ENCODE results near the gene BCAN. TPM values are rescaled to one million over a fixed set of nuclear protein-coding genes. Genes with fewer than 3 reads are reported as not detected.

Gene BCAN
- total RNA-seq, 2 donors from 2014 or later: not detected

DNA sequence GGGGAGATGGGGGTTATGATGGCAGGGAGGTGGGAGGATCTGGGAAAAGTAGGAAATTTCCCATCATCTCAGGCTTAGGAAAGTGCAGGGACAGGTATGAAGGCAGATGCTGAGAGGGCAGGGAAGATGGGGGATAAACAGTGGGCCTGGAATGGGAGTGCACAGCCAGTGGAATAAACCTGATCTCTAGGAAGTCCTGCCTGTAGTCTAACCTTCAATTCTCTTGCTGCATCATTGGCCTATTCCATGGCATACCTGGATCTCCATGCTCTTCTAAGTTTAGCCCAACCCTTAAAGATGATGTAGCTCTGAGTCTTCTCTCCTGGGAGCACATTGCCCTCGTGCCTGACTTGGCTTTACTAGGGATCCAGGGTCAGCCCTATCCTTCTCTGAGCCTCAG, 2.7 kb downstream of the BCAN start:
- Mint-ChIP-seq H3K4me1 (peaks cover 11% of the 10 kb centered on the region), H3K27ac (no peak overlapping the region), H3K36me3 (ENCODE audit: low read depth) (peaks cover 4% of the 10 kb centered on the region), H3K27me3 (peaks cover 63% of the 10 kb centered on the region), H3K4me3 (no peak overlapping the region), H3K9me3 (no peaks in the 10 kb centered on the region)
- ATAC-seq (replicated peaks): no peak

DNA sequence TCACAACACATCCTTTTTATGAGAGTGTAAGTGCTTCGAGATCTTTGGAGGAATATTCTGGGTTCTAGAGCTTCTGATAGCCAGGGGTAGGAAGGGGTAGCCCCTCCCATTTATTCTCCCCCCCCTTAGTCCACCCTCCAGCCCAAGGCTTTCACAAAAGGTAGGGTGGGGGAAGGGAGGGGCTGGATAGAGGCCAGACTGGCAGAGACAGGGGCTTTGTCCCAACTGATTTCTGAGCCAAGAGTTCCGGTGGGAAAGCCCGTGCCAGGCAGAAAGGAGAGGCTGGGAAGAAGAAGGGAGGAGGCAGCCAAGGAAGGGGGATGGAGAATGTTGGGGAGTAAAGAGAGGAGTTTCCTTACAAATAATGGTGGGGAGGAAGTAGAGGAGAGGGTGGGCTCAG, 3.1 kb downstream of the BCAN start:
- no peak overlapping the region for H3K27ac Mint-ChIP-seq
- peaks cover 4% of the 10 kb centered on the region for H3K36me3 Mint-ChIP-seq (ENCODE audit: low read depth)
- peaks cover 60% of the 10 kb centered on the region for H3K27me3 Mint-ChIP-seq
- H3K9me3 Mint-ChIP-seq: no peaks in the 10 kb centered on the region
- no peak overlapping the region for H3K4me3 Mint-ChIP-seq
- peaks cover 11% of the 10 kb centered on the region for H3K4me1 Mint-ChIP-seq
- ATAC-seq (replicated peaks): no peak

DNA sequence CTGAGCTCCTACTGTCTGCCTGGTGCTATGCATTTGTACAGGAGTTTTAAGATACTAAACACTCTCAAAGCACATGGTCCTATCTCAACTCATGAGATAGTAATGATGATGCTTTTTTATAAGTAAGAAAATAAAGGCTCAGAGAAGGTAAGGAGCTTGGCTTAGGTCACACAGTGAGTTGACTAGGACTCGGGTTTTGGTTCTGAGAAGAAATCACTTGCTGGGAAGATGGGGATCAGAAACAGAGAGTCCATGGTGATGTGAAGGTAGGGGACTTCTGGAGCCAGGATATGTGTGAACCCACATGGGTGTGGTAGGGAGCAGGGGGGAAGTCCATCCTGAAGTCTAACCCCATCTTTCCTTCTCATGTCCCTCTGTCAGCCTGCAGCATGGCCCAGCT, 3.7 kb downstream of the BCAN start:
- peaks cover 4% of the 10 kb centered on the region for H3K36me3 Mint-ChIP-seq (ENCODE audit: low read depth)
- H3K4me1 Mint-ChIP-seq: peaks cover 11% of the 10 kb centered on the region
- no peaks in the 10 kb centered on the region for H3K9me3 Mint-ChIP-seq
- no peak overlapping the region for H3K27ac Mint-ChIP-seq
- H3K4me3 Mint-ChIP-seq: no peak overlapping the region
- ATAC-seq (replicated peaks): no peak
- peaks cover 59% of the 10 kb centered on the region for H3K27me3 Mint-ChIP-seq

DNA sequence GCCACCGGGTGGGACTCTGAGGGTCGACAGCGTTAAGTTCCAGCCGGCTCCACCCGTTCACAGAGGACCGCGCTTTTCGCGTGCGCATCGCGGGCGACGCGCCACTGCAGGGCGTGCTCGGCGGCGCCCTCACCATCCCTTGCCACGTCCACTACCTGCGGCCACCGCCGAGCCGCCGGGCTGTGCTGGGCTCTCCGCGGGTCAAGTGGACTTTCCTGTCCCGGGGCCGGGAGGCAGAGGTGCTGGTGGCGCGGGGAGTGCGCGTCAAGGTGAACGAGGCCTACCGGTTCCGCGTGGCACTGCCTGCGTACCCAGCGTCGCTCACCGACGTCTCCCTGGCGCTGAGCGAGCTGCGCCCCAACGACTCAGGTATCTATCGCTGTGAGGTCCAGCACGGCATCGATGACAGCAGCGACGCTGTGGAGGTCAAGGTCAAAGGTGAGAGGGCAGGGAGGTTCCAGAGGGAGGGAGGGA, 4.9 kb downstream of the BCAN start:
- no peak for ATAC-seq (replicated peaks)
- H3K4me1 Mint-ChIP-seq: peaks cover 7% of the 10 kb centered on the region
- H3K9me3 Mint-ChIP-seq: no peaks in the 10 kb centered on the region
- H3K27me3 Mint-ChIP-seq: peaks cover 54% of the 10 kb centered on the region
- H3K36me3 Mint-ChIP-seq (ENCODE audit: low read depth): peaks cover 4% of the 10 kb centered on the region
- H3K27ac Mint-ChIP-seq: no peak overlapping the region
- no peak overlapping the region for H3K4me3 Mint-ChIP-seq

DNA sequence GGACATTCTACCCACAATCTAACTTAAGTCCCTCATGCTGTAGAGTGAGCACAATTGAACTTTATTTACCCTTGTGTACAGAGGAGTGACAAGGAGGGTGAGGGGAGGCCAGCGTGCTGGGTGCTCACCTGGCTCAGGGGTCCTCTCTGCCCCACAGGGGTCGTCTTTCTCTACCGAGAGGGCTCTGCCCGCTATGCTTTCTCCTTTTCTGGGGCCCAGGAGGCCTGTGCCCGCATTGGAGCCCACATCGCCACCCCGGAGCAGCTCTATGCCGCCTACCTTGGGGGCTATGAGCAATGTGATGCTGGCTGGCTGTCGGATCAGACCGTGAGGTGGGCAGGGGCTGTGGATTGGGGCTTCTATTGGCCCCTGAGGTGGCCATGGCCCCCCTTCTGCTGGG, 5.4 kb downstream of the BCAN start:
- H3K27me3 Mint-ChIP-seq: peaks cover 57% of the 10 kb centered on the region
- no peaks in the 10 kb centered on the region for H3K9me3 Mint-ChIP-seq
- peaks cover 4% of the 10 kb centered on the region for H3K36me3 Mint-ChIP-seq (ENCODE audit: low read depth)
- H3K27ac Mint-ChIP-seq: no peak overlapping the region
- peaks cover 7% of the 10 kb centered on the region for H3K4me1 Mint-ChIP-seq
- H3K4me3 Mint-ChIP-seq: no peak overlapping the region
- ATAC-seq (replicated peaks): no peak

DNA sequence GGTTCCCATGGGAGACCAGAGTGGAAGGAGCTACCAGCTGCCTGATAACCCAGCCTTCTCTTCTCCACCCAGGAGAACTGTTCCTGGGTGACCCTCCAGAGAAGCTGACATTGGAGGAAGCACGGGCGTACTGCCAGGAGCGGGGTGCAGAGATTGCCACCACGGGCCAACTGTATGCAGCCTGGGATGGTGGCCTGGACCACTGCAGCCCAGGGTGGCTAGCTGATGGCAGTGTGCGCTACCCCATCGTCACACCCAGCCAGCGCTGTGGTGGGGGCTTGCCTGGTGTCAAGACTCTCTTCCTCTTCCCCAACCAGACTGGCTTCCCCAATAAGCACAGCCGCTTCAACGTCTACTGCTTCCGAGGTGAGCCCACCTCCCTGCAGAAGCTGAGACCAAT, 6.6 kb downstream of the BCAN start:
- Mint-ChIP-seq H3K4me3 (no peak overlapping the region), H3K27ac (no peak overlapping the region), H3K9me3 (no peaks in the 10 kb centered on the region), H3K36me3 (ENCODE audit: low read depth) (no peaks in the 10 kb centered on the region), H3K4me1 (peaks cover 5% of the 10 kb centered on the region), H3K27me3 (peaks cover 57% of the 10 kb centered on the region)
- no peak for ATAC-seq (replicated peaks)

DNA sequence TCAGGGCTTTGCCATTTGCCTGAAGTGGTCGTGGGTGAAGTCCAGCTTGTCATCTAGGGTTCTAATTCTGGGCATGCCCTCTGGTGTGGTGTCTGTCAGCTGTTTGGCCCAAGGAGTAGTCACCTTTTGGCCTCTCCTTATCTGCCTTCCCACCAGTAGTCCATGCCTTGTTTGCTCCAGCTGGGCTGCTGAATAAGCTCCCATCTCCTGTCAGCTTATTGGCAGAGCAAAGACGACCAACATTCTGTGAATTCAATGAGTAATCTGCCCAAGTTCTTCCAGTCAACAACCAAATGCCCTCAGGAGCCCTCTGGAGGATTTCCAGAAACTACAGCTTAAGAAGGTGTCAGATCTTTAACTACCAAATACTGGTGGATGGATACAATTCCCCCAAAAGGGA, 7.0 kb downstream of the BCAN start:
- Mint-ChIP-seq H3K27me3 (peaks cover 58% of the 10 kb centered on the region), H3K9me3 (no peaks in the 10 kb centered on the region), H3K4me3 (no peak overlapping the region), H3K4me1 (peaks cover under 1% of the 10 kb centered on the region), H3K27ac (no peak overlapping the region), H3K36me3 (ENCODE audit: low read depth) (no peaks in the 10 kb centered on the region)
- ATAC-seq (replicated peaks): no peak

DNA sequence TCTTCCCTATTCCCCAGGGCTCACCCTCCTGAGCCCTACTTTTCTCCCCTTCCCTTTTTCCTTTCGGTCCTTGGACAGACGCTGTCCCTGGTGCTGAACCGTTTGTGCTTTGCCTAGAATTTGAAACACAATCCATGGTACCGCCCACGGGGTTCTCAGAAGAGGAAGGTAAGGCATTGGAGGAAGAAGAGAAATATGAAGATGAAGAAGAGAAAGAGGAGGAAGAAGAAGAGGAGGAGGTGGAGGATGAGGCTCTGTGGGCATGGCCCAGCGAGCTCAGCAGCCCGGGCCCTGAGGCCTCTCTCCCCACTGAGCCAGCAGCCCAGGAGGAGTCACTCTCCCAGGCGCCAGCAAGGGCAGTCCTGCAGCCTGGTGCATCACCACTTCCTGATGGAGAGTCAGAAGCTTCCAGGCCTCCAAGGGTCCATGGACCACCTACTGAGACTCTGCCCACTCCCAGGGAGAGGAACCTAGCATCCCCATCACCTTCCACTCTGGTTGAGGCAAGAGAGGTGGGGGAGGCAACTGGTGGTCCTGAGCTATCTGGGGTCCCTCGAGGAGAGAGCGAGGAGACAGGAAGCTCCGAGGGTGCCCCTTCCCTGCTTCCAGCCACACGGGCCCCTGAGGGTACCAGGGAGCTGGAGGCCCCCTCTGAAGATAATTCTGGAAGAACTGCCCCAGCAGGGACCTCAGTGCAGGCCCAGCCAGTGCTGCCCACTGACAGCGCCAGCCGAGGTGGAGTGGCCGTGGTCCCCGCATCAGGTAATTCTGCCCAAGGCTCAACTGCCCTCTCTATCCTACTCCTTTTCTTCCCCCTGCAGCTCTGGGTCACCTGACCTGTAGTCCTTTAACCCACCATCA, 10.4 kb downstream of the BCAN start:
- H3K4me1 Mint-ChIP-seq: peaks cover 6% of the 10 kb centered on the region
- H3K9me3 Mint-ChIP-seq: no peaks in the 10 kb centered on the region
- H3K27ac Mint-ChIP-seq: no peak overlapping the region
- no peaks in the 10 kb centered on the region for H3K36me3 Mint-ChIP-seq (ENCODE audit: low read depth)
- no peak overlapping the region for H3K4me3 Mint-ChIP-seq
- no peak for ATAC-seq (replicated peaks)
- H3K27me3 Mint-ChIP-seq: peaks cover 65% of the 10 kb centered on the region

DNA sequence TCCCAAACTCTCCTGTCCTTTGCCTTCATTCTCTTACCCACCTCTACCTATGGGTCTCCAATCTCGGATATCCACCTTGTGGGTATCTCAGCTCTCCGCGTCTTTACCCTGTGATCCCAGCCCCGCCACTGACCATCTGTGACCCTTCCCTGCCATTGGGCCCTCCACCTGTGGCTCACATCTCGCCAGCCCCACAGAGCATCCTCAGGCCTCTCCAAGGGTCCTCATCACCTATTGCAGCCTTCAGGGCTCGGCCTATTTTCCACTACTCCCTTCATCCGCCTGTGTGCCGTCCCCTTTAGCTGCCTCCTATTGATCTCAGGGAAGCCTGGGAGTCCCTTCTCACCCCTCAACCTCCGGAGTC, 11.1 kb downstream of the BCAN start:
- Mint-ChIP-seq H3K4me1 (peaks cover 11% of the 10 kb centered on the region), H3K4me3 (no peak overlapping the region), H3K27me3 (peaks cover 63% of the 10 kb centered on the region), H3K36me3 (ENCODE audit: low read depth) (no peaks in the 10 kb centered on the region), H3K9me3 (no peaks in the 10 kb centered on the region), H3K27ac (no peak overlapping the region)
- ATAC-seq (replicated peaks): no peak

DNA sequence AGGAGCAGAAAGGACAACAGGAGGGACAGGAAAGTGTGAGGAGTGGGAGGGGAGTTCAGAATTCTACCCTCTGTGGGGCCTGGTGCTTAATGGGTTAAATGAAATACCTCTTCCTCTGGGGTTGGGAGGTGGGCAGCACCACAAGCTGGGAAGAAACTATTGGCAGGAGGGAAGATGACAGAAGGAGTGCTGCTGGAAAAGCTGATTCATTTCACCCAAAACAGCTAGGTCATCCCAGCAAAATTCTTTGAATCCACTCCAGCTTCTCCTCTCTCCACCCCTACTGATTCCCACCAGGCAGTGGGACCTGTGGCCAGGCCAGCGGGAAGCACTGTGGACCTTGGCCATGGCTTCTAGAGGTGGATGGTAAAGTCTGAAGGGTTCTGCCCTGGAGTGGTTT, 12.8 kb downstream of the BCAN start:
- Mint-ChIP-seq H3K27ac (no peak overlapping the region), H3K9me3 (no peaks in the 10 kb centered on the region), H3K4me3 (no peak overlapping the region), H3K27me3 (peaks cover 56% of the 10 kb centered on the region), H3K36me3 (ENCODE audit: low read depth) (no peaks in the 10 kb centered on the region), H3K4me1 (peaks cover 16% of the 10 kb centered on the region)
- no peak for ATAC-seq (replicated peaks)

DNA sequence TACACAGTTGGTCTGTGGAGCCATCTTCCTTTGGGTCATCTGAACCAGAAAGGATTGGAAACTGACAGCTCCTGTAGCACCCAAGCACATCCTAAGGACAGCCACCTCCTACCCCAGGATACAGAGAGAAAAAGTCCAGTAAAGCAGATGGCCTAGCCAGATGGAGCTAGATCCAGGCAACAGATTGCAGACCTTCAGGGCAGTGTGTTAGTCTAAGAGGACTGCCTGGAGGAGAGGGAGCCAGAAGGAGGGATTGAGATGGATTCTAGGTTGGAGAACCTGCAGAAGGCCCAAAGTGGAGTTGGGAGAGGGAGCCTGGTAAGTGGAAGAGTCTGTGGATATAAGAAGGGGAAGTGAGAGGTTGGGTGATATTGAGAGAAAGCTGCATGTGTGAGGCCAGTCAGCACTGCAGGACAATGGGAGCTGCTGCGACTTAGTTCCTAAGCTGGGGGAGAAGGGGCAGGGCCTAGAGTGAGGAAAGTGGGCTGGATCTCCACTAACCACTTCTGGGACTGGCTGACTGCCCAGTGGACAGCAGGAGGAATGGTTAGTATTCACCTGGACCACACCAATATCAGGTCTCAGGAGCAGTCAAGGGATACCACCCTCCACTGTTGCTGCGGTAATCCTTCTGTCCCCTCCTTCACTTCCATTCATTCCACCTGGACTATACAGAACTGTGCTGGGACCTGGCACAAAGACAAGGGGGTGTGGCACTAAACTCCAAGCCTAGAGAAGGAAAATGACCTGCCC, 13.4 kb downstream of the BCAN start:
- Mint-ChIP-seq H3K27me3 (peaks cover 52% of the 10 kb centered on the region), H3K9me3 (no peaks in the 10 kb centered on the region), H3K4me3 (no peak overlapping the region), H3K4me1 (peaks cover 21% of the 10 kb centered on the region), H3K27ac (no peak overlapping the region), H3K36me3 (ENCODE audit: low read depth) (no peaks in the 10 kb centered on the region)
- no peak for ATAC-seq (replicated peaks)

DNA sequence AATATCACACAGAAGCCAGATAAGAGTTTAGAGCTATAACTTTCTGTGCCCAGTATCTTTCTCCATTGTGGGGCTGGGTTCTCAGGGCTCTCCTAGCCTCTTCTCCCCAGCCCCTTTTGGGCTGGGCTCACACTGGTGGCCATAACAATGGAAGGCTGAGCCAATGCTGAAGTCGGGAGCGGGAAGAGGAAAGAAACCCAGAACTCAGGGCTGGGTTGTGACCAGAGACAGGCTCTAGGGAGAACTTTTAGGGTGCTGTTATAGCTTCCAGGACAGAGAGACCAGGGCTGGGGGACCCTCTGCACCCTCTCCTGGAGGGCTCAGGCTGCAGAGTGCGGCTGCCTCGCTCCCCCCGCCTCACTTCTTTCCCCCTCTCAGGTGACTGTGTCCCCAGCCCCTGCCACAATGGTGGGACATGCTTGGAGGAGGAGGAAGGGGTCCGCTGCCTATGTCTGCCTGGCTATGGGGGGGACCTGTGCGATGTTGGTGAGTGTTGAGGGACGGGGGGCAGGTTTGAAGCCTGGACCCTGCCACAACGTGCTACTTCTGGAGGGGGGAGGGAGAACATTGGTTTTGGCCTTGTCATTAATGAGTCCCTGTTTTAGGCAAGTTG, 14.1 kb downstream of the BCAN start:
- Mint-ChIP-seq H3K4me1 (peaks cover 26% of the 10 kb centered on the region), H3K36me3 (ENCODE audit: low read depth) (no peaks in the 10 kb centered on the region), H3K9me3 (no peaks in the 10 kb centered on the region), H3K27ac (no peak overlapping the region), H3K27me3 (peaks cover 49% of the 10 kb centered on the region), H3K4me3 (peak overlapping the region; percentile 62)
- no peak for ATAC-seq (replicated peaks)

DNA sequence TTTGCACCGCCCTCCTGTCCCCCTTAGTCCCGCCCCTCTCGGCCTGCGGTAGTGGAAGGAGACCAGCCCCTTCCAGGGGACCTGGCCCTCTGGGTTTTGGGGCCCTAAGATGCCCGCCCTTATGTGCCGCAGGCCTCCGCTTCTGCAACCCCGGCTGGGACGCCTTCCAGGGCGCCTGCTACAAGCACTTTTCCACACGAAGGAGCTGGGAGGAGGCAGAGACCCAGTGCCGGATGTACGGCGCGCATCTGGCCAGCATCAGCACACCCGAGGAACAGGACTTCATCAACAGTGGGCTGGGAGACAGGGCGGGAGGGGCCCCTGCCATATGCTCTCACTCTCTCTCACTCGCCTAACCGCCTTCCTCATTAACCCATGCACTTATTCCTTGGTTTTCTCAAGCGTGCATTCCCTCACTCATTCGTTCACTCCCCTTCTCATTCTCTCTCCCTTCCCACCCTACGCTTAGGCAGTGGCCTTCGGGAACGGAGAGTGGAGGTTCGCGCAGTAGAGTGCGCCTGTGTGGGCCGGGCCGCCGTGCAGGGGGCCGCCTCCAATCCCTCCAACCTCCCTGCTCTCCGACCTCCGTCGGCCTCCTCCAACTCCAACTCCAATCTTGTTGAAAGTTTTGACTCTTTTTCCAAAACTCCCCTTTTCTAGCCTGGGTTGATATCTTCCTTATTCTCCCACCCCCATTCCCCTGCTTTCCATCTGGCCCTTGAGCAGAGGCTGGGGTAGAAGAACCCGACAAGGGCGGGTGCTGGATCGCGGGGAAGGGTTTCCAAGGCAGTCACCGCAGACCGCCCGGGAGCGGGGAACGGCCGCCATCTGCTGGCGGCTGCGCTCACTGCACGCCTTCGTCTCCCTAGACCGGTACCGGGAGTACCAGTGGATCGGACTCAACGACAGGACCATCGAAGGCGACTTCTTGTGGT, 15.2 kb downstream of the BCAN start:
- H3K4me1 Mint-ChIP-seq: peaks cover 34% of the 10 kb centered on the region
- H3K27me3 Mint-ChIP-seq: peaks cover 44% of the 10 kb centered on the region
- ATAC-seq (replicated peaks): peak; percentile 36
- H3K36me3 Mint-ChIP-seq (ENCODE audit: low read depth): no peaks in the 10 kb centered on the region
- H3K4me3 Mint-ChIP-seq: peak overlapping the region; percentile 62
- H3K9me3 Mint-ChIP-seq: no peaks in the 10 kb centered on the region
- no peak overlapping the region for H3K27ac Mint-ChIP-seq

DNA sequence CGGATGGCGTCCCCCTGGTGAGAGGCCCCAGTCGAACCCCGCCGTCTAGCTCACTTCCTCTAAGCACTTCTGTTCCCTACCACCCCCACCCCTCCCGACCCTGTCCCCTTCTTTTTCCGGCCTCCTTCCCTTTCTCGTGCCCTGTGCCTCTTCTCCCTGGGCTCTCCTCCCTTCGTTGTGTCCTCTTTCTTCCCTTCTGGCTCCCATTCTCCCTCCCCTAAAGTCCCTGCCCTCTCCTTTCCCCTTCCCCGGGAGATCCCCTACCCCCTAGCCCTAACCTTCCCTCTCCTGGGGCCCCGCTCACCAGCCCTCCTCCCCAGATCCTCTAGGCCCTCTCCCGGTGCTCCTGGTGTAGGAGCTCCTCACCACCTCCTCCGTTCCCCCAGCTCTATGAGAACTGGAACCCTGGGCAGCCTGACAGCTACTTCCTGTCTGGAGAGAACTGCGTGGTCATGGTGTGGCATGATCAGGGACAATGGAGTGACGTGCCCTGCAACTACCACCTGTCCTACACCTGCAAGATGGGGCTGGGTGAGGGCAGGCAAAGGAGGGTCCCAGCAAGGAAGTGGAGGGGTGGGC, 15.9 kb downstream of the BCAN start:
- Mint-ChIP-seq H3K4me1 (peaks cover 37% of the 10 kb centered on the region), H3K36me3 (ENCODE audit: low read depth) (no peaks in the 10 kb centered on the region), H3K4me3 (peak overlapping the region; percentile 62), H3K9me3 (no peaks in the 10 kb centered on the region), H3K27me3 (peaks cover 39% of the 10 kb centered on the region), H3K27ac (no peak overlapping the region)
- no peak for ATAC-seq (replicated peaks)
